GM12801 (cell line): ENCODE data around the gene SH3PXD2A.

Experiments
- CTCF ChIP-seq: IDR thresholded peaks from one replicate; pipeline ENCODE4 v1.5.1; 2011; ENCODE audit warnings: control low read depth; ENCODE audit not compliant: insufficient read length; ENCODE audit errors: extremely low read depth

The SH3PXD2A gene

GRCh38 chr10:103855424-103855823 is at the start of gene SH3PXD2A:
Gene SH3PXD2A (minus strand): TSS chr10:103855576. CDS start chr10:103855266, 310 bp downstream.
- no peak for TF ChIP-seq CTCF

GRCh38 chr10:103901299-103901698 is 45.9 kb upstream of the SH3PXD2A start:
- no peak for TF ChIP-seq CTCF

GRCh38 chr10:103899312-103899711 is 43.9 kb upstream of the SH3PXD2A start:
- TF ChIP-seq CTCF: no peak

GRCh38 chr10:103897241-103897774 is 41.9 kb upstream of the SH3PXD2A start:
- TF ChIP-seq CTCF: no peak

GRCh38 chr10:103896225-103896624 is 40.8 kb upstream of the SH3PXD2A start:
- no peak for TF ChIP-seq CTCF

GRCh38 chr10:103895411-103896186 is 40.2 kb upstream of the SH3PXD2A start:
- no peak for TF ChIP-seq CTCF

GRCh38 chr10:103894441-103894864 is 39.1 kb upstream of the SH3PXD2A start:
- TF ChIP-seq CTCF: no peak
